GM06990 (cell line): ENCODE data around the gene PHF11.

ENCODE experiments used
- DNase-seq: peaks from one replicate; pipeline ENCODE4 v3.0.0-alpha.2; 2011; ENCODE audit not compliant: insufficient read length; ENCODE audit errors: extremely low read depth
- H3K27me3 ChIP-seq: replicated peaks from 2 replicates; pipeline ENCODE4 v1.6.0; 2011; ENCODE audit warnings: low read length; ENCODE audit not compliant: control insufficient read depth, insufficient read depth
- H3K36me3 ChIP-seq: 2 replicates; pipeline ENCODE4 v1.5.1; 2011; ENCODE audit warnings: low read length; ENCODE audit not compliant: control insufficient read depth, insufficient read depth
- H3K4me3 ChIP-seq: replicated peaks from 2 replicates; pipeline ENCODE4 v1.5.1; 2011; ENCODE audit warnings: low read depth, mild to moderate bottlenecking, control low read depth, low read length
- CTCF ChIP-seq: IDR thresholded peaks from 2 replicates; pipeline ENCODE4 v1.5.1; 2011; ENCODE audit warnings: low read length, control low read depth, mild to moderate bottlenecking, inconsistent platforms; ENCODE audit not compliant: insufficient read depth, poor library complexity, severe bottlenecking

The PHF11 gene

GRCh38 chr13:49539313-49539712 is 43.6 kb downstream of the PHF11 start:
- no peak overlapping the region for H3K4me3 ChIP-seq
- H3K27me3 ChIP-seq: no peaks in the 10 kb centered on the region
- peaks cover 2% of the 10 kb centered on the region for H3K36me3 ChIP-seq
- no peak for TF ChIP-seq CTCF
- DNase-seq: no peak

GRCh38 chr13:49539746-49540145 is 44.0 kb downstream of the PHF11 start:
- TF ChIP-seq CTCF: no peak
- peaks cover 2% of the 10 kb centered on the region for H3K36me3 ChIP-seq
- H3K4me3 ChIP-seq: no peak overlapping the region
- DNase-seq: no peak
- H3K27me3 ChIP-seq: no peaks in the 10 kb centered on the region

- Histone ChIP-seq H3K36me3 (peaks cover 2% of the 10 kb centered on the region), H3K4me3 (no peak overlapping the region), H3K27me3 (no peaks in the 10 kb centered on the region)
- no peak for TF ChIP-seq CTCF
- DNase-seq: peak; percentile 20
Measured at GRCh38 chr13:49540552-49540951, 44.8 kb downstream of the PHF11 start.

GRCh38 chr13:49543656-49544055 is 47.9 kb downstream of the PHF11 start:
- H3K4me3 ChIP-seq: no peak overlapping the region
- H3K36me3 ChIP-seq: peaks cover 2% of the 10 kb centered on the region
- no peak for DNase-seq
- no peaks in the 10 kb centered on the region for H3K27me3 ChIP-seq
- no peak for TF ChIP-seq CTCF

- no peaks in the 10 kb centered on the region for H3K27me3 ChIP-seq
Measured at GRCh38 chr13:49545661-49546060, 49.9 kb downstream of the PHF11 start.

More at GRCh38 chr13:49545661-49546060, 49.9 kb downstream of the PHF11 start:
- Histone ChIP-seq H3K4me3 (no peak overlapping the region), H3K36me3 (peaks cover under 1% of the 10 kb centered on the region)
- TF ChIP-seq CTCF: no peak
- DNase-seq: no peak
